Tibial artery (tissue), 4 donors: ENCODE measurements around the gene FILIP1.
"Not testable (repeated sequence)": the region's sequence is repeated elsewhere in the genome, so short reads cannot be mapped to it uniquely, and the experiment has no call there.

Experiments used
- DNase-seq, 2 donors: peaks; one replicate each; pipeline ENCODE4 v3.0.0-alpha.2; 2019
- H3K27ac ChIP-seq, 2 donors: fragments of 200-600 bp; sonication (generic) in 1 of 2; 1 replicate in 1 of 2; 2 replicates in 1 of 2; pipeline ENCODE4 v1.5.1; 2018 to 2019; ENCODE audit warnings: mild to moderate bottlenecking in 1 of 2
- H3K27me3 ChIP-seq, 2 donors: fragments of 200-600 bp; sonication (generic) in 1 of 2; one replicate each; pipeline versions ENCODE4 v1.5.1 to v1.6.0; 2016 to 2019
- H3K36me3 ChIP-seq, 3 donors: fragments of 200-600 bp; sonication (generic) in 2 of 3; one replicate each; pipeline ENCODE4 v1.5.1; 2016 to 2019; ENCODE audit warnings: mild to moderate bottlenecking in 2 of 3
- H3K4me1 ChIP-seq, 4 donors: fragments of 200-600 bp; sonication (generic) in 2 of 4; 1 replicate in 3 of 4; 2 replicates in 1 of 4; pipeline ENCODE4 v1.5.1; 2016 to 2019
- H3K4me3 ChIP-seq, 2 donors: fragments of 200-600 bp; sonication (generic) in 1 of 2; 1 replicate in 1 of 2; 2 replicates in 1 of 2; pipeline ENCODE4 v1.5.1; 2018 to 2019; ENCODE audit warnings: mild to moderate bottlenecking in 2 of 2
- H3K9me3 ChIP-seq, 3 donors: fragments of 200-600 bp; sonication (generic) in 1 of 3; one replicate each; pipeline ENCODE4 v1.5.1; 2016 to 2019
- CTCF ChIP-seq, 2 experiments: fragments of 200-600 bp in 1 of 2; fragments of 450-650 bp in 1 of 2; IDR thresholded peaks; one replicate each; pipeline ENCODE4 v1.5.1; 2017 to 2019; ENCODE audit warnings: antibody characterized with exemption in 2 of 2, mild to moderate bottlenecking in 1 of 2, moderate library complexity in 1 of 2
- intact Hi-C: fragments of 100-400 bp; cut with DNase I; formaldehyde crosslinking; loops from one replicate; pipeline ENCODE4 v1.15.0; 2023; ENCODE audit warnings: low total_unique reads

Gene FILIP1

GRCh38 chr6:75418233-75418632, 75.4 kb downstream of the FILIP1 start:
- Histone ChIP-seq H3K9me3 (no peaks in the 10 kb centered on the region), H3K27me3 (no peaks in the 10 kb centered on the region), H3K27ac (peak overlapping the region; percentile 11 to 65), H3K4me3 (no peak overlapping the region), H3K36me3 (no peaks in the 10 kb centered on the region), H3K4me1 (peaks cover 0 to 94% (median 31%) of the 10 kb centered on the region in 4 donors)
- intact Hi-C loops, result no loop called here
- DNase-seq, result no peak
- no peak for TF ChIP-seq CTCF (IDR thresholded peaks at IDR 0.05)

GRCh38 chr6:75416443-75416842, 77.2 kb downstream of the FILIP1 start:
- TF ChIP-seq CTCF (IDR thresholded peaks at IDR 0.05), result no peak
- DNase-seq, result no peak
- H3K4me3 ChIP-seq, result no peak overlapping the region
- H3K27me3 ChIP-seq, result no peaks in the 10 kb centered on the region
- no peaks in the 10 kb centered on the region for H3K36me3 ChIP-seq
- peaks cover 0 to 92% (median 31%) of the 10 kb centered on the region in 4 donors for H3K4me1 ChIP-seq
- peak overlapping the region; percentile 42 to 57 for H3K27ac ChIP-seq
- intact Hi-C loops, result no loop called here
- no peaks in the 10 kb centered on the region for H3K9me3 ChIP-seq

- intact Hi-C loops, result no loop called here
- Histone ChIP-seq H3K4me1 (peaks cover 0 to 86% (median 31%) of the 10 kb centered on the region in 4 donors), H3K36me3 (no peaks in the 10 kb centered on the region), H3K27me3 (no peaks in the 10 kb centered on the region), H3K9me3 (no peaks in the 10 kb centered on the region), H3K4me3 (no peak overlapping the region), H3K27ac (peak overlapping the region; percentile 42 to 57)
- no peak for DNase-seq
- no peak for TF ChIP-seq CTCF (IDR thresholded peaks at IDR 0.05)
Measured at GRCh38 chr6:75415804-75416203, 77.8 kb downstream of the FILIP1 start.

GRCh38 chr6:75414445-75415021, 79.1 kb downstream of the FILIP1 start:
- no peaks in the 10 kb centered on the region for H3K36me3 ChIP-seq
- no peak overlapping the region for H3K4me3 ChIP-seq
- intact Hi-C loops, result no loop called here
- no peak for TF ChIP-seq CTCF (IDR thresholded peaks at IDR 0.05)
- no peaks in the 10 kb centered on the region for H3K27me3 ChIP-seq
- peaks cover 0 to 84% (median 33%) of the 10 kb centered on the region in 4 donors for H3K4me1 ChIP-seq
- peak overlapping the region; percentile 8 to 57 for H3K27ac ChIP-seq
- no peak for DNase-seq
- H3K9me3 ChIP-seq, result no peaks in the 10 kb centered on the region

GRCh38 chr6:75412969-75413662, 80.5 kb downstream of the FILIP1 start:
- intact Hi-C loops, result no loop called here
- no peaks in the 10 kb centered on the region for H3K27me3 ChIP-seq
- no peak for TF ChIP-seq CTCF (IDR thresholded peaks at IDR 0.05)
- H3K27ac ChIP-seq, result peak overlapping the region; percentile 8 to 57
- no peak overlapping the region for H3K4me3 ChIP-seq
- no peaks in the 10 kb centered on the region for H3K36me3 ChIP-seq
- peaks cover 0 to 84% (median 29%) of the 10 kb centered on the region in 4 donors for H3K4me1 ChIP-seq
- no peaks in the 10 kb centered on the region for H3K9me3 ChIP-seq
- no peak for DNase-seq

GRCh38 chr6:75410564-75410963, 83.0 kb downstream of the FILIP1 start:
- H3K27me3 ChIP-seq, H3K36me3 ChIP-seq, H3K4me3 ChIP-seq, intact Hi-C loops, DNase-seq, H3K9me3 ChIP-seq, H3K27ac ChIP-seq: not testable (repeated sequence)
- H3K4me1 ChIP-seq, result peaks cover 0 to 71% (median 24%) of the 10 kb centered on the region in 4 donors
